ENCODE results near the gene FOXN3. TPM values are rescaled to one million over a fixed set of nuclear protein-coding genes. Genes with fewer than 3 reads are reported as not detected.
"Not testable (repeated sequence)": the region's sequence is repeated elsewhere in the genome, so short reads cannot be mapped to it uniquely, and the experiment has no call there.

The FOXN3 gene
- polyA plus RNA-seq, 1 experiment = 46.5 TPM

DNA sequence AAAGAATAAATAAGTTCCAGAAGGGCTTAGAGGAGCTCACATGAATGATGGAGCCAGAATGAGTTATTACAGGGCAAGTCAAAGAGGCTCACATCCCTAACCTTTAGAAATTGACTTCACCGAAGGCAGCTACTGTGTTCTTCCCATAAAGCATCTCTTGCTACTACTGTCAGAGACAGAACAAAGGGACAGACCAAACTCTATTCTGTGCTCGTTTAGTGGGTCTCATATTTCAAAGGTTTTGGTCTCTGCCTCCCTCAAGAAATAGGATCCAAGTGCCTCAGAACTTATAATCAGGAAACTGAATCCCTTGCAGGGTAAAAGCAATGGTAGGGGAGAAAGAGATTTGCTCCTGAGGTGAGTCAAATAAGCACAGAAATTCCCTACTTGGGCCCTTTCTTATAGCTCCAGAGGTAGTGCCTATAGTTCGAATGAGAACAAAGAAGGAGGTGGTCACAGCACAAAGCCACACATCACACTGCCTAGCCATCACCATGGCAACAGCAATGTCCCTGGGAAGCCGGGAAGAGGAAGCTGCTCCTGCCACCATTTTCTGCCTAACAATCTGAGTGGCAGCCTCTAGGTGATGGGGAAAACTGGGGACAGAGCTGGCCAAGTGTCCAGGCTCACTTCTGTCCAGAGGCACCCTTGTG, 294.9 kb downstream of the FOXN3 start:
- TF ChIP-seq, protein P1, sequence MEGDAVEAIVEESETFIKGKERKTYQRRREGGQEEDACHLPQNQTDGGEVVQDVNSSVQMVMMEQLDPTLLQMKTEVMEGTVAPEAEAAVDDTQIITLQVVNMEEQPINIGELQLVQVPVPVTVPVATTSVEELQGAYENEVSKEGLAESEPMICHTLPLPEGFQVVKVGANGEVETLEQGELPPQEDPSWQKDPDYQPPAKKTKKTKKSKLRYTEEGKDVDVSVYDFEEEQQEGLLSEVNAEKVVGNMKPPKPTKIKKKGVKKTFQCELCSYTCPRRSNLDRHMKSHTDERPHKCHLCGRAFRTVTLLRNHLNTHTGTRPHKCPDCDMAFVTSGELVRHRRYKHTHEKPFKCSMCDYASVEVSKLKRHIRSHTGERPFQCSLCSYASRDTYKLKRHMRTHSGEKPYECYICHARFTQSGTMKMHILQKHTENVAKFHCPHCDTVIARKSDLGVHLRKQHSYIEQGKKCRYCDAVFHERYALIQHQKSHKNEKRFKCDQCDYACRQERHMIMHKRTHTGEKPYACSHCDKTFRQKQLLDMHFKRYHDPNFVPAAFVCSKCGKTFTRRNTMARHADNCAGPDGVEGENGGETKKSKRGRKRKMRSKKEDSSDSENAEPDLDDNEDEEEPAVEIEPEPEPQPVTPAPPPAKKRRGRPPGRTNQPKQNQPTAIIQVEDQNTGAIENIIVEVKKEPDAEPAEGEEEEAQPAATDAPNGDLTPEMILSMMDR (IDR thresholded peaks at IDR 0.05; ENCODE audit: low read depth, low read length) = no peak
- ChIA-PET POLR2A (no interaction called here), CTCF (no interaction called here)
- H3K27ac ChIP-seq (ENCODE audit: low read depth, low read length) = no peak overlapping the region
- H3K4me3 ChIP-seq (ENCODE audit: low read depth, low read length) = no peak overlapping the region
- no peaks in the 10 kb centered on the region for H3K9me3 ChIP-seq (ENCODE audit: control insufficient read depth, insufficient read depth, low read length)
- no peak for DNase-seq (ENCODE audit: low read depth, low spot score)
- H3K27me3 ChIP-seq (ENCODE audit: control insufficient read depth, insufficient read depth, low read length) = peaks cover 9% of the 10 kb centered on the region

DNA sequence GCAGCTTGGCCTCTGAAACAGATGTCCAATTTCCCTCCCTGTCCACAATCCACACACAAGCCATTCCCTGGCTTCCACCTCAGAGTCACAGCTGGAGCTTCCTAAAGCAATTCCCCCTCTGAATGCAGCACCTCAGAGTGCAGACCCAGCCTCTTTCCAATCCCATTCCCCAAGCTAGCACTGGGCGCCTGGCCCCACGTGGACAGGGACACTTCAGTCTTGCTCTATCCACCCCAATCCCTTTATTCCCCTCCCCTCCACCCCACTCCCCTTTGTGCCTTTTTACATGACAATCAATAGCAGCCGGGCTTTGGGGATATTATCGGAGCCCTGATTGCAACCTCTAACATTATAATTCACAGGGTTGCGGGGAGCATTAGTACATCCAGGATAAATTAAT, 300.0 kb downstream of the FOXN3 start:
- Histone ChIP-seq H3K27me3 (ENCODE audit: control insufficient read depth, insufficient read depth, low read length) (peaks cover 25% of the 10 kb centered on the region), H3K27ac (ENCODE audit: low read depth, low read length) (no peak overlapping the region), H3K9me3 (ENCODE audit: control insufficient read depth, insufficient read depth, low read length) (no peaks in the 10 kb centered on the region; the same call in 1 of the 2 replicates), H3K4me3 (ENCODE audit: low read depth, low read length) (no peak overlapping the region)
- ChIA-PET CTCF (no interaction called here), POLR2A (no interaction called here)
- TF ChIP-seq, protein P1 (IDR thresholded peaks at IDR 0.05; ENCODE audit: low read depth, low read length) = no peak
- no peak for DNase-seq (ENCODE audit: low read depth, low spot score)

DNA sequence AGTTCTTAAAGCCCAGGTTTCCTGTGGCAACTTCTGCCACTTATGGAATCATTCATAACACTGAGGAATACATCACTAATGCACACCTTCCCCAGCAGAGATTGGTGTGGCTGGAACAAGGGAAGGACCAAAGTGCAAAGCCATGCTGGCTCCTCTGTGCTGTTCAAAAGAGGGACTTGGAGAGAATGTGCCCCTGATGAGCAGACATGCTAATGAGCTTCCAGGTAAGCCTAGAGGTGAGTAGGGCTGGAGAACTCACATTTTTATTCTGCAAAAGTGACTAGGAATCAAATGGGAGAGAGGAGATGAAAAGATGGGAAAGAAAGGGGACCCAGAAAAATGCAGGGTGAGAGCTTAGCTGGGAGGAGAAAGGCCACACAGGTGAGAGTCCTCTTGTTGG, 302.9 kb downstream of the FOXN3 start:
- CTCF ChIA-PET = no interaction called here
- POLR2A ChIA-PET = no interaction called here
- TF ChIP-seq, protein P1 (IDR thresholded peaks at IDR 0.05; ENCODE audit: low read depth, low read length) = no peak
- no peak overlapping the region for H3K27ac ChIP-seq (ENCODE audit: low read depth, low read length)
- DNase-seq (ENCODE audit: low read depth, low spot score) = no peak
- no peak overlapping the region for H3K4me3 ChIP-seq (ENCODE audit: low read depth, low read length)
- H3K27me3 ChIP-seq (ENCODE audit: control insufficient read depth, insufficient read depth, low read length) = peaks cover 27% of the 10 kb centered on the region
- H3K9me3 ChIP-seq (ENCODE audit: control insufficient read depth, insufficient read depth, low read length) = no peaks in the 10 kb centered on the region; the same call in 1 of the 2 replicates

DNA sequence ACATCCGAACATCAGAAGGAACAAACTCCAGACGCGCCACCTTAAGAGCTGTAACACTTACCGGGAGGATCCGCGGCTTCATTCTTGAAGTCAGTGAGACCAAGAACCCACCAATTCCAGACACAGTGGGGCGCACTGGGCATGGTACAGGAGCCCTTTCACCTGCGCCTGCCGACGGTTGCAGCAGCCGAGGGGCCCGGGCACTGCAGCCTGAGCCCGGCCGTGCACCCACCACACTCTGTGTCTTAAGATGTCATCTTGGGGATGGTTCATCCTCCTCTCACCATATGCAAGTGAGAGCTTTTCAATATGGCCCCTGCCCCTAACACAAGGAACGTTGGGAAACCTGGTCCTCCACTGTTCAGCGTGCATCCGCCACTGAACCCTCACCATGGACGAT, 304.3 kb downstream of the FOXN3 start:
- ChIA-PET POLR2A (no interaction called here), CTCF (no interaction called here)
- H3K9me3 ChIP-seq (ENCODE audit: control insufficient read depth, insufficient read depth, low read length) = no peaks in the 10 kb centered on the region; the same call in 1 of the 2 replicates
- TF ChIP-seq, protein P1 (IDR thresholded peaks at IDR 0.05; ENCODE audit: low read depth, low read length) = no peak
- no peak overlapping the region for H3K4me3 ChIP-seq (ENCODE audit: low read depth, low read length)
- DNase-seq (ENCODE audit: low read depth, low spot score) = no peak
- H3K27ac ChIP-seq (ENCODE audit: low read depth, low read length) = no peak overlapping the region
- peaks cover 32% of the 10 kb centered on the region for H3K27me3 ChIP-seq (ENCODE audit: control insufficient read depth, insufficient read depth, low read length)

DNA sequence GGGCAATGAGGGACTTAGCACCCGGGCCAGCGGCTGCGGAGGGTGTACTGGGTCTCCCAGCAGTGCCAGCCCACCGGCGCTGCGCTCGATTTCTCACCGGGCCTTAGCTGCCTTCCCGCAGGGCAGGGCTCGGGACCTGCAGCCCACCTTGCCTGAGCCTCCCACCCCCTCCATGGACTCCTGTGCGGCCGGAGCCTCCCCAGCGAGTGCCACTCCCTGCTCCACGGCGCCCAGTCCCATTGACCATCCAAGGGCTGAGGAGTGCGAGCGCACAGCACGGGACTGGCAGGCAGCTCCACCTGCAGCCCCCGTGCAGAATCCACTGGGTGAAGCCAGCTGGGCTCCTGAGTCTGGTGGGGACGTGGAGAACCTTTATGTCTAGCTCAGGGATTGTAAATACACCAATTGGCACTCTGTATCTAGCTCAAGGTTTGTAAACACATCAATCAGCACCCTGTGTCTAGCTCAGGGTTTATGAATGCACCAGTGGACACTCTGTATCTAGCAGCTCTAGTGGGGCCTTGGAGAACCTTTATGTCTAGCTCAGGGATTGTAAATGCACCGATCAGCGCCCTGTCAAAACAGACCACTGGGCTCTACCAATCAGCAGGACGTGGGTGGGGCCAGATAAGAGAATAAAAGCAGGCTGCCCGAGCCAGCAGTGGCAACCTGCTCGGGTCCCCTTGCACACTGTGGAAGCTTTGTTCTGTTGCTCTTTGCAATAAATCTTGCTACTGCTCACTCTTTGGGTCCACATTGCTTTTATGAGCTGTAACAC, 305.1 kb downstream of the FOXN3 start:
- DNase-seq (ENCODE audit: low read depth, low spot score); CTCF ChIA-PET: not testable (repeated sequence)
- H3K27me3 ChIP-seq (ENCODE audit: control insufficient read depth, insufficient read depth, low read length) = peaks cover 31% of the 10 kb centered on the region

DNA sequence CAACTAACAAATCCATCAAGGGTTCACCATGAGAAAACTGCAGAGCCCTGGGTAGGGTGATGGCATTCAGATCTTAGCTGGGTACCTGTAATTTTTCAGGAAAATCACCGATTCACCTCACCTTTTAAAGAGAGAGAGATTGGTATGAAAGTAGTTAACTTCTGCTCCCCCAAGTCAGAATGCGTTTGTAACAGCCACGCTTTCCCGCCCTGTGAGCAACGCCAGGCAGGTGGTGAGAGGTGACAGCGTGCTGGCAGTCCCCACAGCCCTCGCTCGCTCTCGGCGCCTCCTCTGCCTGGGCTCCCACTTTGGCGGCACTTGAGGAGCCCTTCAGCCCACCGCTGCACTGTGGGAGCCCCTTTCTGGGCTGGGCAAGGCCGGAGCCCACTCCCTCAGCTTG, 305.8 kb downstream of the FOXN3 start:
- POLR2A ChIA-PET; H3K9me3 ChIP-seq (ENCODE audit: control insufficient read depth, insufficient read depth, low read length); H3K4me3 ChIP-seq (ENCODE audit: low read depth, low read length); DNase-seq (ENCODE audit: low read depth, low spot score); CTCF ChIA-PET; H3K27ac ChIP-seq (ENCODE audit: low read depth, low read length): not testable (repeated sequence)
- H3K27me3 ChIP-seq (ENCODE audit: control insufficient read depth, insufficient read depth, low read length) = peaks cover 25% of the 10 kb centered on the region

More for the DNA sequence above, 305.1 kb downstream of the FOXN3 start:
- H3K27ac ChIP-seq (ENCODE audit: low read depth, low read length); H3K9me3 ChIP-seq (ENCODE audit: control insufficient read depth, insufficient read depth, low read length); H3K4me3 ChIP-seq (ENCODE audit: low read depth, low read length); POLR2A ChIA-PET: not testable (repeated sequence)
